NCI-H82 treated with DMSO at 0.1 percent for 48 hours (cell line): ENCODE results near the gene ITSN1.
"Not testable (repeated sequence)": the region's sequence is repeated elsewhere in the genome, so short reads cannot be mapped to it uniquely, and the experiment has no call there.

ENCODE experiments used
- DNase-seq: peaks from one replicate; lab custom pipeline; 2025; ENCODE audit not compliant: unreplicated experiment; lab: John Stamatoyannopoulos, UW

The ITSN1 gene

DNA sequence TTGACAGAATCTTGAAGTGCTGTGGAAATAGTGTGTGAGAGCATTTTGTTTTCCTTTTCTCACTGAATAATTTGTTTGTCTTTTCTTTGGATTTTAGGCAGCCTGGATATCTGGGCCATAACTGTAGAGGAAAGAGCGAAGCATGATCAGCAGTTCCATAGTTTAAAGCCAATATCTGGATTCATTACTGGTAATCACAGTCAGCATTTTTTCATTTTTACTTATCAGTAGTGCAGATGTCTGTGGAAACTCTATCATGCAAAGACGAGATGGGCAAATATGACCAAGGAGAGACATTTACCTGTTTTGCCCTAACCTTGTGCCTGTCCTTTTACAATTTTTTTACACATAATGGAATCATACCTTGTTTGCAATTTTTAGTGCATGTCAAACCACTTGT lies 78.8 kb downstream of the ITSN1 start:
- no peak for DNase-seq

DNA sequence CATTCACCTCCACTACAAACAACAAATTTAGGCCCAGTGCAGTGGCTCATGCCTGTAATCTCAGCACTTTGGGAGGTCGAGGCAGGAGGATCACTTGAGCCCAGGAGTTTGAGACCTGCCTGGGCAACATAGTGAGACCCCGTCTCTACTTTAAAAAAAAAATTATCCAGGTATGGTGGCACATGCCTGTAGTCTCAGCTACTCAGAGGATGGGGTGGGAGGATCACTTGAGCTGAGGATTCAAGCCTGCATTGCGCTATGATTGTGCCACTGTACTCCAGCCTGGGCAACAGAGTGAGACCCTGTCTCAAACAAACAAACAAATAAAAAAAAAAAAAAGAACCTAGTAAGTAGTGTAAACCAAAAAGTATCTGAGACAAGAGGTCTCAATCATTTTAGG lies 86.8 kb downstream of the ITSN1 start:
- DNase-seq = not testable (repeated sequence)

DNA sequence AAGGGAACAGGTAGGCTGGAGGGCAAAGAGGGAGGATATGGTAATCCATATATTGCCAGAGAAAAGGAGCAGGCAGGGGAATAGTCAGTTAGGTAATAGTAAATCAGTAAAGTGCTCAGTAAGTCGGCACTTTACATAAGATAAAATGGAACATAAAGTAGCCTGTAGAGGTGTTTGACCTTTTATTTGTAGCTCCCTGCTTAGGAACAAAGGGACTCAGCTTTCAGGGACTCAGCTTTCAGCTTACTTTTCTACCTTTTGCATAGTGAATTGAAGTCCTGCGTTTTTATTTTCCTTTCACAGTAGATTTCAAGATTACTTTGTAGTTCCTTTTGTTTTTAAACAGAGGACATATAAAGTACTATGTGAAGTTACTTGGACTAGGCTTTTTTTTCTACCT lies 87.3 kb downstream of the ITSN1 start:
- no peak for DNase-seq

DNA sequence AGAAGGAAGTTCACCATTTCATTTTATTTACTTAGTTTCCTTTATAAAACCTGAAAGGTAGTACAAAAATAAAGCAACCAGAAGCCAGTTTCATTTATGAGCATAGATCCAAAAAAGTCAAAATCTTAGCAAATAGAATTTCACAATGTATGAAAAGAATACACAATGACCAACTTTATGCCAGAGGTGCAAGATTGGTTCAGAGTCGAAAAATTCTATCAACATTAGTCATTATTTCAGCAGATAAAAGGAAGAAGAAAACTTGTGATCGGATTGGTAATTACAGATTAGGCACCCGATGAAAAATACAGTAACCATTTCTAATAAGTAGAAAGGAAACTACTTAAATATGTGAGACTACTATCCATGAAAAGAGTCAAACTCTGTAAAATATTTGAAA lies 89.1 kb downstream of the ITSN1 start:
- no peak for DNase-seq

DNA sequence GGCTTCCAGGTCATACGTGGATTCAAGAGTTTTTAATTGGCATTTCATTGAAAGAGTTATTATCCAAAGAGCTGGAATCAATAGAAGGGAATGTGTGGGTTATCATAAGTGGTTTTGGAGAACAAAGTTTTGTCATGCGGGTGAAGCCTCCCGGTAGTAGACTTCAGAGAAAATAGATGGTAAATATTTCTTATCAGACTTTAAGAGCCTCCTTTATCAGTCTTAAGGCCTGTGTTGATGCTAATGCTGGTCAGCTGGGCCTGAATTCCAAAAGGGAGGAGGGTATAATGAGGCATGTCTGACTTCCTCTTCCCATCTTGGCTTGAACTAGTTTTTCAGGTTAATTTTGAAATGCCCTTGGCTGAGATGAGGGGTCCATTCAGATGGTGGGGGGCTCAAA lies 89.7 kb downstream of the ITSN1 start:
- DNase-seq = no peak

DNA sequence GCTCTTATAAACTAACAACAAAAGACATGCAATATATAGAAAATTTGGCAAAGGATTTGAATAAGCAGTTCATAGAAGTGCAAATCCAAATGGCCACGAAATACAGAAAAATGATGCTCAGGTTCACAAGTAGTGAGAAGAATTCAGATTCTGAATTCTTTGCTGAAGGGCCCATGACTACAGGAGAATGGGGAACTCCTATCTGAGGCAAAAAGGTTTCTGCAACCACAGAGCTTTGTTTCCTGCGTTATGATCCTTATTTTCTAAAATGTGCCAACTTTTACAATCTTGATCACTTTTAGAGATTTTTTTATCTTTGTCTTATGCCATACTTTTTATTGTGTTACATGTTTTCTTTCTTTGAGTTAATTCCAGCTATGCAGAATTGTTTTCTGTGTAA lies 91.3 kb downstream of the ITSN1 start:
- no peak for DNase-seq

DNA sequence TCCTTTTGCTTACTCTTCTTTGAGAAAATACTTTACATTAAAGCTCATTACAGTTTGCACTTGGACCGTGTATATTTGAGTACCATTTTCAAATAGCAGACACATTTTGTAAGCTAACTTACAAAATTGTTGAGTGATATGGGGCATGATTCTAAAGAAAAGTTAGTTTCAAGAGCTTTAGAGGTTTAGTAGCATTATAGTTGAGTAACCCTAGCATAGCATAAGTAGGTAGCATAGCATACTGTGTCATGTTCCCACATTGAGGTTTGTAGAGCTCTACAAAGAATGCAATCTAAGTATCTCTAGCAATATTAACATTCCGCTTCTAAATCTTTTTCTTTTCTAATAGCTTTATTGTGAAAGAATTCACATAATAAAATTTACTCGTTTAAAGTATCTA lies 92.0 kb downstream of the ITSN1 start:
- no peak for DNase-seq

DNA sequence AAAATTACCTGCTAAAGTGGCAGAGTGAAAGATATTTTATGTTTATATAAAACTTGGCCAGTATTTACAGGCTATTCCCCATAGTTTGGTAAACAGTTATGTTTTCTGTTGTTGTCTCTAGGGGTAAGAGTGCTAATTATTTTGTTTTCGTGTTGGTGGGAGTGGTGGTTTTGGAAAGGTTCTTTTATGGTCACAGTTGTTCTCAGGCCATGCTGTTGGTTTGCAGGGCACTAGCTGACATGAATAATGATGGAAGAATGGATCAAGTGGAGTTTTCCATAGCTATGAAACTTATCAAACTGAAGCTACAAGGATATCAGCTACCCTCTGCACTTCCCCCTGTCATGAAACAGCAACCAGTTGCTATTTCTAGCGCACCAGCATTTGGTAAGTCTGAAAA lies 92.5 kb downstream of the ITSN1 start:
- no peak for DNase-seq

DNA sequence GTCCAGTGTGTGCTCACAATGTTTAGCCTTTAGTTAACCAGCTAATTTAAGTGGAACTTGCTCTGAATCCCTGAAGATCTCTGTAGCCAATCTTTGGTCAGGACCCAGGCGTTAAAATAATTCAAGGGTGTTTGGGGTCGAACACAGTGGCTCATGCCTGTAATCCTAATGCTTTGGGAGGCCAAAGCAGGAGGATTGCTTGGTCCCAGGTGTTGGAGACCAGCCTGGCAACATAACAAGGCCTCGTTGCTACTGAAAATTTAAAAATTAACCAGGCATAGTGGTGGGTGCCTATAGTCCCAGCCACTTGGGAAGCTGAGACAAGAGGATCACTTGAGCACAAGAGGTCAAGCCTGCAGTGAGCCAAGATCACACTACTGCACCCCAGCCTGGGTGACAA lies 94.3 kb downstream of the ITSN1 start:
- DNase-seq = no peak

DNA sequence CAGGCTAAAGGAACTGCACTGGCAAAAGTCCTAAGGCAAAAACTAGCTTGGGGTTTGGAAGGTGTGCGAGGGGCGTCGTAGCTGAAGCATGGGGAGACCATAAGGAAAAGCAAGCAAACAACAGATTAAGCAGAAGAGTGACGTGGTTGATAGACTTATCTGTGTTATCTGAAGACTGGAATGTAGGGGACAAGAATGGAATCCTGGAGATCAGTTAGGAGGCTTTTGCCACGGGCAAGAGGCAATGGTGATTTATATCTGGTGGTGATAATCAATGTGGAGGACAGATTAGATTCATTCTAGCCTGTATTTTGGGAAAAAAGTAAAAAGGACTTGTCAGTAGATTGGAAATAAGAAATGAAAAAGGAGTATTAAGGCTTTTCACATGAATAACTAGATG lies 97.4 kb downstream of the ITSN1 start:
- DNase-seq = no peak

DNA sequence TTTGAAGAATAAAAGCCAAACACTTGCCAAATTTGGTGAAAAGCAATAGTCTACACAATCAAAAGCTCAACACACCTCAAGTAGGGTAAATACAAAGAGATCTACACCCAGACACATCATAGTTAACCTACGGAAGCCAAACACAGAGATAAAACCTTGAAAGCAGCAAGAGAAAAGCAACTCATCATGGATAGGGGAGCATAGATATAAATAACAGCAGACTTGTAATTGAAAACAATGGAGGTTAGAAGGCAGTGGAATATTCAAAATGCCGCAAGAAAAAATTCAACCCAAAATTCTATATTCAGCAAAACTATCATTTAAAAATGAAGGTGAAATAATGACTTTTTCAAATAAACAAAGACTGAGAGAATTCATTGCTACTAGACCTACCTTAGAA lies 105.1 kb downstream of the ITSN1 start:
- no peak for DNase-seq

DNA sequence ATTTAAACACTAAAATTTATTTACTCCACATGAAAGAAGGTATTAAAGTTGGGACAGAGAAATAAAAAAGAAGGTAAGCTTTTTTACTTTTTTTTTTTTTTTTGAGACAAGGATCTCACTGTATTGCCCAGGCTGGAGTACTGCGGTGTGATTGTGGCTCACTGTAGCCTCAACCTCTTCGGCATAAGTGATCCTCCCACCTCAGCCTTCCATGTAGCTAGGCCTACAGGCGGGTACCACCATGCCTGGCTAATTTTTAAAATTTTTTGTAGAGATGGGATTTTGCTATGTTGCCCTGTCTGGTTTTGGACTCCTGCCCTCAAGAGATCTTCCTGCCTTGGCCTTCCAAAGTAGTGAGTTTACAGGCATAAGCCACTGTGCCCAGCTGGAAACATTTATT lies 106.6 kb downstream of the ITSN1 start:
- no peak for DNase-seq

DNA sequence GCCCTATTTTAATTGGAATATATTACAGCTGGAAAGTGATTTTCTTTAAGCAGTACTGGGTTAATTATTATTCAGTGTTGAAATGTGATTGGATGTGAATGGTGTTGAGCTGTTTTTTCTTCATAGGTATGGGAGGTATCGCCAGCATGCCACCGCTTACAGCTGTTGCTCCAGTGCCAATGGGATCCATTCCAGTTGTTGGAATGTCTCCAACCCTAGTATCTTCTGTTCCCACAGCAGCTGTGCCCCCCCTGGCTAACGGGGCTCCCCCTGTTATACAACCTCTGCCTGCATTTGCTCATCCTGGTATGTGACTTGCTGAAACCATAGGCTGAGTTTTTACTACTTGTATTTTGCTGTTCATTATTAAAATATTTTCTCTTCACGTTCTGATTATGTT lies 107.7 kb downstream of the ITSN1 start:
- DNase-seq = no peak

DNA sequence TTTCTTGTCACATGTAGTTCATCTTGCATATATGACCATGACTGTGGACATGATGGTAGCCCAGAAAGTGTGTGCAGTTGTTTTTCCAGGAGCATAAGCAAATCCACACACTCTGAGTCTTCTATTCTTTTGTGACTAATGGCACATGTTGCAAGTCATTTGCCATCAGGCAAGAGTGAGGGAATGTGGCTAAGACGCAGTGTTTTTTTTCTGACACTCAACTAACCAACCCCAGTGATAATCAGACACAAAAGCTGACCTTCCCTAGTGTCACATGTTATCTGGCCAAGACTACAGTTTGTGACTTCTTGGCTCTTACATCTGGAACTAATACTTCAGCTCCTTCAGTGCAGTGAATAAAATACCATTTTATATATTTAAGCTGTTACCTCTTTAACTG lies 108.8 kb downstream of the ITSN1 start:
- no peak for DNase-seq

DNA sequence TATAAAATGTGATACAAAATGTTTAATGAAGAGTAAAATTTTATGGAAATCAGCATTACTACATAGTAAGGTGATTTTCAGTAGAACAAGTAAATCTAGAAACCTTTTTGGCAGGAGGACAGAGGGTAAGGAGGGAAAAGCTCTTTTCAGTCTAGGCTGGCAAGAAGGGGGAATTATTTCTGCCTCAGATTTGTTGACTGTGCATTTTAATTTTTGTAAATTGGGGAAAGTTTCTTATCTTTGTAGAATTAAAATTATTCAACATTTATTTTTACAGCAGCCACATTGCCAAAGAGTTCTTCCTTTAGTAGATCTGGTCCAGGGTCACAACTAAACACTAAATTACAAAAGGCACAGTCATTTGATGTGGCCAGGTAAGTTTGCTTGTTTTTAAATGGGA lies 109.2 kb downstream of the ITSN1 start:
- no peak for DNase-seq

DNA sequence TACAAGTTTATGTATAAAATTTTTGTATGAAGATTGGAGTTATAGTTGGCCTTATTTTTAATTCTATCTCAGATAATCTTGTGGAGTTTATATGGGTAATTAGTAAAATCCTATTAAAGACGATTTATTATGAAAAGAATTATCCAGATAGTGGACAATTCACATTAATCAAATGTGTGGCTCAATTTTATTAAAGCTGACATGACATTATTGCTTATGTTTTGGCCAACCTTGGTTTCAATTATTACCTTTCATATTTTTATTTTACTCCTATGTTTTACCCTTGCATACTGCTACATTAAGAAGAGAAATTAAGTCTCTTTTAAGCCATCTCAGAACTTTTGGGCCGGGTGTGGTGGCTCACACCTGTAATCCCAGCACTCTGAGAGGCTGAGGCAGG lies 110.0 kb downstream of the ITSN1 start:
- no peak for DNase-seq

DNA sequence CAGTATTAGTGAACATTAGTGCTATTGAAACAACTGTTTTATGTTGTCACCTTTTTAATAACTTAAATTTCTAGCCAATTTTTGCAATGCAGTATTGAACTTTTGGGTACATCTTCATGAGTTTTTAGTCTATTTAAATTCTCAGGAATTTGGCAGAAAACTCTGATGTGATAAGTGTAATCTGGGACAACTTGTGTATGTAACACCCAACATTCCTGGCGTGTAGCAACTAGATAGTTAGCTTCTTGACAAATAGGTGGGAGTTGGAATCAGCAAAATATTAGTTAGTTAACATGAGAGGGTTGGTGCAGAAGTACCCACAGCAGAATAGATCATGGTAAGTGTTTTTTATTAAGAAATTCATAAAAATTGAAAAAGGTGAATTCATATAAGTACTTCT lies 111.6 kb downstream of the ITSN1 start:
- no peak for DNase-seq

DNA sequence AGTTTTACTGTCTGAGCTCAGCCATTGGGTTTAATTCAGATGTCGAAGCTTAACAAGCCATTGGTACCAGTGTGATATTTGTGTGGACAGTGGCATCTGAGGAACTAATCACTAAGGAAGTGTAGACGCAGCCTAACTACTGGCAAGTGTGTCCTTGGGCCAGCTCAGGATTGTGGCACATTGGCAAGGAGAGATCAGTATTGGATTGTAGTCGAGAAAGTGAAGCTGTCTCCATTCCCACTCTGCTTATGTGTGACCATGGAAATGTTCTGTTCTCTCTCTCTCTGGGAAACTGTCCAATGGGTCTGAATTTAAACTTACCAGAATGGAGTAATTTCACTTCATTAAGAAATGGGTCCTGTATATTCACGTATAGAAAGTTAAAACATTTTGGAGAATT lies 112.2 kb downstream of the ITSN1 start:
- no peak for DNase-seq

DNA sequence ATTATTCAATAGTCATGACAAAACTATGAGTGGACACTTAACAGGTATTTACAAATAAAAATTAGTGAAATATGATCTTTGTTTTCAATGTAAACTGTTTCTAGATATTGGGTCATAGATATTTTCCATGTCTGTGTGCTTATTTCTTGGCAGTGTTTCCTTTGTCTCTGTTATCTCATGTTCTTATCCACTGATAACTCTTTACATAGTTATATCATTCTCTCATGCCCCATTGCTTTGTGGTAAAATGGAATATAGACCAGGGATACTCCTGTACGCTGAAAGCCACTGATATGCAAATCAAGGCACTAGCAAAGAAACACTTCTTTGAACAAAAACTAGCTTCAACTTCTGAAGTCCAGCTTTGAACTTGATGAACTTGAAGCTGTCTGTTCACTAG lies 113.1 kb downstream of the ITSN1 start:
- DNase-seq = no peak

DNA sequence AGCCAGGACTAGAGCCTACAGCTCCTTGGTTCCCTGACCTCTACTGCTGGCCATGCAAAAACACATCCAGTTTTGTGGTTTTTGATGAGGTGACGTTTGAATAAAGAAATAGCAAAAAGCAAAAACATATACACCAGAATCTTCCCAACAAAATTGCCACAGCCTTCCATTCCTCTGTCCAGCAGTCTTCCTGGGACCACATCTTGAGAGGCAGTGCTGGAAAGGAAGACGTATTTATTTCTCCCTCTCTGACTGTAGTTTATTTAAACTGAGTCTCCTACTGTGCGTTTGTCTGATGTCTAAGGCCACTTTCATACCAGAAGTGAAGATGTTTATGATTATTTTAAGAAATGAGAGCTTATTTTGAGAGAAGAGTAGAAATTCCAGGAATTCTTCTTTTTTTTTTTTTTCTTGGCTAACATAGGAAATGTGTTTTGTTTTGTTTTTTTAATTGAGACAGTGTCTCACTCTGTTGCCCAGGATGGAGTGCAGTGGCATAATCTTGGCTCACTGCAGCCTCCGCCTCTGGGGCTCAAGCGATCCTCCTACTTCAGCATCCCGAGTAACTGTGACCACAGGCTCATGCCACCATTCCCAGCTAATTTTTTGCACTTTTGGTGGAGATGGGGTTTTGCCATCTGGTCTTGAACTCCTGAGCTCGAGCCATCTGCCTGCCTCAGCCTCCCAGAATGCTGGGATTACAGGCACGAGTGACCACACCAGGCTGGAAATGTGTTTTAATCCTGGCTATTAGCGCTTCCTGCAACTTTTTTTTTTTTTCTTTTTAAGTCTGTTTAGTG lies 118.5 kb downstream of the ITSN1 start:
- DNase-seq = peak; percentile 62

DNA sequence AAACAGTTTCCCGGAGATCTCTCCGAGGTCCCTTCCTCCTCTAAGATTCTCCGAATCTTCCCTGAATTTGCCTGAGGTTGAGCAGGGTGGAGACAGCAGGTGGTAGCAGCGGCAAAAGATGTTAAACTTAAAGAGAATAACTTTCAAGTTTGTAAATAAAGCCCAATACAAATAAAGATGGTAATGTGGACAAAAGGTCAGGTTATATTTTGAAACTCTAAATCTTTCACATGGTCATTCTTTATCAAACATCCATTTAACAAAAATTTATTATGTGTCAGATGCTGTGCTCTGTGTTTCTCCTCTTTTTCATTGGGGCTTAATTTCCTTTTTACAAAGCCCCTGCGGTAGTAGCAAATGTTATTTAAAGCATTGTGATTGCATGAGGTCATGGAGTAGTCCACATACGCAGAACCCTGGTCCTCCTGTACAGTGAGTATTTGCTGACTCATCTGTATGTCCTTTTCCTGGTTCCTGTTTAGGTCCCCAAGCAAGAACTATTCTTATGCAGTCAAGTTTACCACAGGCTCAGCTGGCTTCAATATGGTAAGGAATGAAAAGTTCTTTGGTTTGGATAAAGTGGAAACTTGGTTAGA lies 119.2 kb downstream of the ITSN1 start:
- DNase-seq = no peak

DNA sequence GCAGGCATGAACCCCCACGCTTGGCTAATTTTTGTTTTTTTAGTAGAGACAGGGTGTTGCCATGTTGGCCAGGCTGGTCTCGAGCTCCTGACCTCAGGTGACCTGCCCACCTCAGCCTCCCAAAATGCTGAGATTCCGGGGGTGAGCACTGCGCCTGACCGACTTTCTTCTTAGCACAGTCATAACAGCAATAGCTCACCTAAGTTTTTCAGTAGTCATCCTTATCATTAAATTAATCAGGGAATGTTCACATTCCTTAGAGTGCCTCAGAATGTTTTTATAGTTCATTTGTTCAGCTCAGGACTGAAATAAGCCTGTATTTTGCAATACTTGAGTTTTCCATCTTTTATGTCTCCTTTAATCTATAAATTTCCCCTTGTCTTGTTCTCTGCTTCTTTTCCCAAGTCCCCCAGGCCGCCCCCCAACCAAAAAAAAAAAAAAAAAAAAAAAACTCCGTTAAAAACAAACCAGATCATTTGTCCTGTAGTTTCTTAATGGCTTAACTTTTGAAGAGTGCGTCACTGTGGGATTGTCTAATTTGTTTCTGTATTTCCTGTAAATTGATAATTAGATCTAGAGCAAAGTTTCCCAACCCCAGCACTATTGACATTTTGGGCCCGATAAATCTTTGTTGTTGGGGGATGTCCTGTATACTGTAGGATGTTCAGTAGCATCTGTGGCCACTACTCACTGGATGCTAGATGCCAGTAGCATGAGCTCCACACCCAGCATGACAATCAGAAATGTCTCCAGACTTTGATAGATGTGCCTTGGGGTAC lies 120.7 kb downstream of the ITSN1 start:
- no peak for DNase-seq
